ENCODE measurements around the gene PPME1. TPM values are rescaled to one million over a fixed set of nuclear protein-coding genes. Genes with fewer than 3 reads are reported as not detected.

PPME1 gene
- total RNA-seq, 1 donor from 2014 or later: 12.6 TPM

- Histone ChIP-seq H3K4me3 (ENCODE audit: low read depth, low read length) (no peak overlapping the region), H3K27me3 (ENCODE audit: control insufficient read depth, insufficient read depth, low read length) (no peaks in the 10 kb centered on the region), H3K36me3 (ENCODE audit: control insufficient read depth, insufficient read depth, low read length) (no peaks in the 10 kb centered on the region)
- TF ChIP-seq CTCF (IDR thresholded peaks at IDR 0.05; ENCODE audit: insufficient read depth, low read length, severe bottlenecking): no peak
- DNase-seq (ENCODE audit: low read depth) (peak; percentile 50), FAIRE-seq (no peak)
Measured at GRCh38 chr11:74182635-74183034, 11.5 kb downstream of the PPME1 start.

- H3K36me3 ChIP-seq (ENCODE audit: control insufficient read depth, insufficient read depth, low read length): peaks cover 3% of the 10 kb centered on the region
- H3K27me3 ChIP-seq (ENCODE audit: control insufficient read depth, insufficient read depth, low read length): no peaks in the 10 kb centered on the region
- H3K4me3 ChIP-seq (ENCODE audit: low read depth, low read length): no peak overlapping the region
- no peak for TF ChIP-seq CTCF (IDR thresholded peaks at IDR 0.05; ENCODE audit: insufficient read depth, low read length, severe bottlenecking)
- no peak for DNase-seq (ENCODE audit: low read depth)
- no peak for FAIRE-seq
Measured at GRCh38 chr11:74185285-74185684, 14.2 kb downstream of the PPME1 start.

- Histone ChIP-seq H3K27me3 (ENCODE audit: control insufficient read depth, insufficient read depth, low read length) (no peaks in the 10 kb centered on the region), H3K36me3 (ENCODE audit: control insufficient read depth, insufficient read depth, low read length) (peaks cover 4% of the 10 kb centered on the region), H3K4me3 (ENCODE audit: low read depth, low read length) (no peak overlapping the region)
- TF ChIP-seq CTCF (IDR thresholded peaks at IDR 0.05; ENCODE audit: insufficient read depth, low read length, severe bottlenecking): no peak
- FAIRE-seq (no peak), DNase-seq (ENCODE audit: low read depth) (peak; percentile 31)
Measured at GRCh38 chr11:74185695-74186094, 14.6 kb downstream of the PPME1 start.

GRCh38 chr11:74195828-74196227 lies 24.7 kb downstream of the PPME1 start:
- FAIRE-seq: no peak

GRCh38 chr11:74196781-74197486 lies 25.8 kb downstream of the PPME1 start:
- no peaks in the 10 kb centered on the region for H3K27me3 ChIP-seq (ENCODE audit: control insufficient read depth, insufficient read depth, low read length)
- FAIRE-seq (no peak), DNase-seq (ENCODE audit: low read depth) (no peak)
- TF ChIP-seq CTCF (IDR thresholded peaks at IDR 0.05; ENCODE audit: insufficient read depth, low read length, severe bottlenecking): no peak
- H3K36me3 ChIP-seq (ENCODE audit: control insufficient read depth, insufficient read depth, low read length): no peaks in the 10 kb centered on the region
- H3K4me3 ChIP-seq (ENCODE audit: low read depth, low read length): no peak overlapping the region

More at GRCh38 chr11:74195828-74196227, 24.7 kb downstream of the PPME1 start:
- no peak for TF ChIP-seq CTCF (IDR thresholded peaks at IDR 0.05; ENCODE audit: insufficient read depth, low read length, severe bottlenecking)
- H3K27me3 ChIP-seq (ENCODE audit: control insufficient read depth, insufficient read depth, low read length): no peaks in the 10 kb centered on the region
- H3K36me3 ChIP-seq (ENCODE audit: control insufficient read depth, insufficient read depth, low read length): no peaks in the 10 kb centered on the region
- DNase-seq (ENCODE audit: low read depth): peak; percentile 52
- no peak overlapping the region for H3K4me3 ChIP-seq (ENCODE audit: low read depth, low read length)

GRCh38 chr11:74203966-74204365 lies 32.9 kb downstream of the PPME1 start:
- Histone ChIP-seq H3K4me3 (ENCODE audit: low read depth, low read length) (no peak overlapping the region), H3K36me3 (ENCODE audit: control insufficient read depth, insufficient read depth, low read length) (peaks cover 7% of the 10 kb centered on the region), H3K27me3 (ENCODE audit: control insufficient read depth, insufficient read depth, low read length) (no peaks in the 10 kb centered on the region)
- FAIRE-seq: no peak
- no peak for TF ChIP-seq CTCF (IDR thresholded peaks at IDR 0.05; ENCODE audit: insufficient read depth, low read length, severe bottlenecking)
- DNase-seq (ENCODE audit: low read depth): no peak

Measured in bronchial epithelial cell (primary cell).